ENCODE results near the gene PADI2. TPM values are rescaled to one million over a fixed set of nuclear protein-coding genes. Genes with fewer than 3 reads are reported as not detected.
A peak's percentile ranks its signal among the peaks of the same experiment; 100 is the strongest.

The PADI2 gene
- total and polyA plus RNA-seq, 9 of the 15 experiments (the other 6 are each of a cell fraction or from before 2014, with no cell fraction given) = 0.01 to 0.11 (median 0.01) TPM; not detected in 5

GRCh38 chr1:17053685-17054410, 65.4 kb downstream of the PADI2 start, which contains the start of gene SDHB:
SDHB (minus strand) TSS chr1:17054032; CDS start chr1:17054019, 13 bp downstream.
- WGBS (ENCODE audit: insufficient coverage, low coverage, missing lambda C conversion rate) = under 1% methylated on average over 44 of the region's 44 CpGs
- in situ Hi-C loops (cut with MboI) = loop anchor here (5.0 kb wide), 1 partner anchor 97 kb away; no protein-coding TSS in a partner anchor
- TSS peak; percentile 49 for BruUV-seq (replicated peaks)
- Histone ChIP-seq H2AFZ (ENCODE audit: low read depth, low read length) (peak within 1 kb of the TSS; percentile 89), H3K4me1 (replicated peaks in 1 of 2; ENCODE audit: control insufficient read depth in 2 of 2, insufficient read depth in 2 of 2, low read length in 2 of 2) (peaks cover 0 to 15% of the 10 kb centered on the region in 2 experiments; a peak in 3 of 5 replicates), H3K9me1 (ENCODE audit: control insufficient read depth, insufficient read depth, low read length) (no peaks in the 10 kb centered on the region), H3K4me3 (peak within 1 kb of the TSS; percentile 53), H3K9ac (ENCODE audit: insufficient read depth in 1 of 2, low read depth in 2 of 2, low read length in 2 of 2) (peak within 1 kb of the TSS; percentile 85 to 95), H3K9me3 (replicated peaks; ENCODE audit: control insufficient read depth, insufficient read depth, low read depth, low read length) (no peaks in the 10 kb centered on the region), H3K4me2 (ENCODE audit: insufficient read depth, low read length) (peak within 1 kb of the TSS; percentile 93), H3K36me3 (ENCODE audit: control insufficient read depth, insufficient read depth, low read length) (peaks cover 33% of the 10 kb centered on the region), H4K20me1 (replicated peaks; ENCODE audit: control insufficient read depth, insufficient read depth, low read length) (no peaks in the 10 kb centered on the region), H3K27me3 (ENCODE audit: control insufficient read depth in 2 of 2, insufficient read depth in 2 of 2, low read length in 2 of 2) (peaks cover 5 to 8% of the 10 kb centered on the region in 2 experiments; a peak in 3 of 5 replicates), H3K79me2 (ENCODE audit: control insufficient read depth, insufficient read depth, low read length) (peaks cover 47% of the 10 kb centered on the region), H3K27ac (ENCODE audit: extremely low read depth, low read depth, low read length) (peak within 1 kb of the TSS; percentile 80)
- DNase-seq (ENCODE audit: extremely low read depth in 1 of 4, low spot score in 3 of 4) = peak; percentile 99
- intact Hi-C loops (cut with micrococcal nuclease) = loop anchor here (10.0 kb wide), 1 partner anchor 281 kb away; no protein-coding TSS in a partner anchor
- POLR2A ChIA-PET = interaction anchor here (0.6 to 1.6 kb wide), 2 partner anchors 128 to 148 kb away, joined by 3 to 4 read pairs; no protein-coding TSS in a partner anchor
- peak; percentile 99 for ATAC-seq
- CTCF ChIA-PET (ENCODE audit: low intra/inter-chr PET ratio) = interaction anchor here (0.6 kb wide), 2 partner anchors 178 to 1874 kb away, joined by 3 read pairs; no protein-coding TSS in a partner anchor
- peak; percentile 100 for FAIRE-seq
- TF ChIP-seq HMG20A (CRISPR knock-in tag; conservative IDR thresholded peaks at IDR 0.05) = no peak
- TF ChIP-seq TAF7 (tag; IDR thresholded peaks at IDR 0.05) = peak; percentile 80
- no peak for TF ChIP-seq ZNF311 (CRISPR knock-in tag; IDR thresholded peaks at IDR 0.05)
- no peak for TF ChIP-seq TARDBP (IDR thresholded peaks at IDR 0.05)
- TF ChIP-seq MNT (conservative IDR thresholded peaks at IDR 0.05) = 0 out of 4 replicates have a peak, but pooled peaks of 1 of the 2 experiments have one; percentile 66
- peak; percentile 85 for TF ChIP-seq ZBTB40 (IDR thresholded peaks at IDR 0.05)
- TF ChIP-seq ZBTB40 (CRISPR knock-in tag; IDR thresholded peaks at IDR 0.05) = no peak
- TF ChIP-seq KDM2B (CRISPR knock-in tag; IDR thresholded peaks at IDR 0.05) = no peak
- no peak for TF ChIP-seq TRIM28 (IDR thresholded peaks at IDR 0.05)
- TF ChIP-seq KDM1A (IDR thresholded peaks at IDR 0.05) = no peak
